ENCODE data around the gene NDFIP1. TPM values are rescaled to one million over a fixed set of nuclear protein-coding genes. Genes with fewer than 3 reads are reported as not detected.

The NDFIP1 gene
- total RNA-seq, 4 donors from 2014 or later = 30.5 to 112 (median 93.0) TPM

GRCh38 chr5:142102980-142103740 lies 5.4 kb upstream of the NDFIP1 start:
- H3K27me3 ChIP-seq = no peaks in the 10 kb centered on the region
- DNase-seq = no peak

GRCh38 chr5:142104491-142104890 lies 4.1 kb upstream of the NDFIP1 start:
- no peaks in the 10 kb centered on the region for H3K36me3 ChIP-seq
- TF ChIP-seq CTCF (IDR thresholded peaks at IDR 0.05) = no peak
- no peak for TF ChIP-seq POLR2A (IDR thresholded peaks at IDR 0.05)
- H3K4me1 ChIP-seq = peaks cover 0 to 4% (median 0%) of the 10 kb centered on the region in 4 donors
- no peak for DNase-seq
- H3K27ac ChIP-seq = no peak overlapping the region
- H3K4me3 ChIP-seq = no peak overlapping the region
- no peaks in the 10 kb centered on the region for H3K27me3 ChIP-seq
- H3K9me3 ChIP-seq = no peaks in the 10 kb centered on the region

More at GRCh38 chr5:142102980-142103740, 5.4 kb upstream of the NDFIP1 start:
- Histone ChIP-seq H3K4me3 (no peak overlapping the region), H3K9me3 (no peaks in the 10 kb centered on the region), H3K27ac (no peak overlapping the region), H3K36me3 (no peaks in the 10 kb centered on the region), H3K4me1 (peaks cover 0 to 1% (median 0%) of the 10 kb centered on the region in 4 donors)
- no peak for TF ChIP-seq CTCF (IDR thresholded peaks at IDR 0.05)

GRCh38 chr5:142106061-142106460 lies 2.5 kb upstream of the NDFIP1 start:
- peaks cover 0 to 15% (median 0%) of the 10 kb centered on the region in 4 donors for H3K4me1 ChIP-seq
- no peak overlapping the region for H3K27ac ChIP-seq
- H3K27me3 ChIP-seq = no peaks in the 10 kb centered on the region
- no peaks in the 10 kb centered on the region for H3K9me3 ChIP-seq
- no peak for DNase-seq
- no peak overlapping the region for H3K4me3 ChIP-seq
- no peak for TF ChIP-seq CTCF (IDR thresholded peaks at IDR 0.05)
- TF ChIP-seq POLR2A (IDR thresholded peaks at IDR 0.05) = no peak
- no peaks in the 10 kb centered on the region for H3K36me3 ChIP-seq

GRCh38 chr5:142107036-142107735 lies 1.4 kb upstream of the NDFIP1 start:
- TF ChIP-seq CTCF (IDR thresholded peaks at IDR 0.05) (no peak), POLR2A (IDR thresholded peaks at IDR 0.05) (no peak)
- Histone ChIP-seq H3K4me3 (no peak overlapping the region), H3K4me1 (peaks cover 0 to 21% (median 0%) of the 10 kb centered on the region in 4 donors), H3K36me3 (no peaks in the 10 kb centered on the region), H3K9me3 (no peaks in the 10 kb centered on the region), H3K27ac (no peak overlapping the region), H3K27me3 (no peaks in the 10 kb centered on the region)
- no peak for DNase-seq

GRCh38 chr5:142107736-142108431 lies 695 bp upstream of the NDFIP1 start:
- DNase-seq = no peak
- Histone ChIP-seq H3K27me3 (no peaks in the 10 kb centered on the region), H3K27ac (peak overlapping the region; percentile 96 to 100 (median 98)), H3K4me3 (peak overlapping the region; percentile 86 to 99 (median 92)), H3K4me1 (peaks cover 0 to 21% (median 0%) of the 10 kb centered on the region in 4 donors), H3K9me3 (no peaks in the 10 kb centered on the region), H3K36me3 (no peaks in the 10 kb centered on the region)
- no peak for TF ChIP-seq POLR2A (IDR thresholded peaks at IDR 0.05)
- TF ChIP-seq CTCF (IDR thresholded peaks at IDR 0.05) = no peak

Data from Peyer's patch (tissue), 4 donors.